ENCODE measurements around the gene PIAS3. TPM values are rescaled to one million over a fixed set of nuclear protein-coding genes. Genes with fewer than 3 reads are reported as not detected.
"Not testable (repeated sequence)": the region's sequence is repeated elsewhere in the genome, so short reads cannot be mapped to it uniquely, and the experiment has no call there.

The PIAS3 gene
- total RNA-seq, 1 donor from 2014 or later = 44.4 TPM

- intact Hi-C loops (cut with DNase I) = loop anchor here (5.0 kb wide), 1 partner anchor 42 kb away; no protein-coding TSS in a partner anchor
- TF ChIP-seq CTCF (IDR thresholded peaks at IDR 0.05) = peak in 1 of 3 experiments; percentile 10
Observed at GRCh38 chr1:145823565-145824498, 35.0 kb downstream of the PIAS3 start, which contains the start of the genes POLR3C and RNF115. POLR3C (plus strand) TSS chr1:145824200; CDS start chr1:145825777, 1,577 bp downstream. RNF115 (minus strand) TSS chr1:145824095; CDS start chr1:145823873, 222 bp downstream.

GRCh38 chr1:145822779-145823331 lies 36.0 kb downstream of the PIAS3 start:
- H3K4me1 ChIP-seq = peaks cover 0 to 17% of the 10 kb centered on the region in 2 donors
- intact Hi-C loops (cut with DNase I) = loop anchor here (5.0 kb wide), 1 partner anchor 41 kb away; no protein-coding TSS in a partner anchor
- not testable (repeated sequence) for H3K9me3 ChIP-seq; H3K27ac ChIP-seq; H3K27me3 ChIP-seq; H3K4me3 ChIP-seq; DNase-seq (ENCODE audit: low spot score in 2 of 2)
- H3K36me3 ChIP-seq = peaks cover 15 to 19% of the 10 kb centered on the region in 2 donors

More at GRCh38 chr1:145823565-145824498, 35.0 kb downstream of the PIAS3 start, which contains the start of the genes POLR3C and RNF115:
- H3K4me3 ChIP-seq = peak within 1 kb of the TSS; percentile 84 to 89
- peak; percentile 58 to 95 for DNase-seq (ENCODE audit: low spot score in 2 of 2)
- H3K27ac ChIP-seq = peak within 1 kb of the TSS; percentile 95 to 96
- peaks cover 24 to 29% of the 10 kb centered on the region in 2 donors for H3K36me3 ChIP-seq
- peaks cover 0 to 17% of the 10 kb centered on the region in 2 donors for H3K4me1 ChIP-seq
- H3K27me3 ChIP-seq = no peaks in the 10 kb centered on the region
- no peaks in the 10 kb centered on the region for H3K9me3 ChIP-seq

- H3K27ac ChIP-seq; intact Hi-C loops (cut with DNase I): not testable (repeated sequence)
Observed at GRCh38 chr1:145818095-145818494, 40.8 kb downstream of the PIAS3 start.

GRCh38 chr1:145812977-145813810 lies 45.7 kb downstream of the PIAS3 start:
- DNase-seq (ENCODE audit: low spot score in 2 of 2); H3K27ac ChIP-seq; H3K4me3 ChIP-seq; H3K4me1 ChIP-seq; H3K9me3 ChIP-seq; H3K36me3 ChIP-seq; intact Hi-C loops (cut with DNase I); H3K27me3 ChIP-seq: not testable (repeated sequence)

More at GRCh38 chr1:145818095-145818494, 40.8 kb downstream of the PIAS3 start:
- not testable (repeated sequence) for H3K27me3 ChIP-seq; H3K4me3 ChIP-seq; DNase-seq (ENCODE audit: low spot score in 2 of 2); H3K36me3 ChIP-seq; H3K4me1 ChIP-seq; H3K9me3 ChIP-seq

GRCh38 chr1:145806844-145807243 lies 52.0 kb downstream of the PIAS3 start:
- TF ChIP-seq CTCF (IDR thresholded peaks at IDR 0.05) = no peak
- intact Hi-C loops (cut with DNase I) = no loop called here

GRCh38 chr1:145806408-145806807 lies 52.5 kb downstream of the PIAS3 start:
- Histone ChIP-seq H3K4me3 (no peak overlapping the region), H3K27me3 (no peaks in the 10 kb centered on the region), H3K27ac (no peak overlapping the region), H3K36me3 (no peaks in the 10 kb centered on the region), H3K4me1 (peaks cover 0 to 12% of the 10 kb centered on the region in 2 donors), H3K9me3 (no peaks in the 10 kb centered on the region)
- intact Hi-C loops (cut with DNase I) = no loop called here
- DNase-seq (ENCODE audit: low spot score in 2 of 2) = no peak
- no peak for TF ChIP-seq CTCF (IDR thresholded peaks at IDR 0.05)

More at GRCh38 chr1:145806844-145807243, 52.0 kb downstream of the PIAS3 start:
- Histone ChIP-seq H3K27me3 (no peaks in the 10 kb centered on the region), H3K4me1 (peaks cover 0 to 12% of the 10 kb centered on the region in 2 donors), H3K36me3 (no peaks in the 10 kb centered on the region), H3K27ac (no peak overlapping the region), H3K9me3 (no peaks in the 10 kb centered on the region), H3K4me3 (no peak overlapping the region)
- no peak for DNase-seq (ENCODE audit: low spot score in 2 of 2)

Data from ascending aorta (tissue), 2 donors.